ENCODE data around the gene APBA2.

Gene APBA2

DNA sequence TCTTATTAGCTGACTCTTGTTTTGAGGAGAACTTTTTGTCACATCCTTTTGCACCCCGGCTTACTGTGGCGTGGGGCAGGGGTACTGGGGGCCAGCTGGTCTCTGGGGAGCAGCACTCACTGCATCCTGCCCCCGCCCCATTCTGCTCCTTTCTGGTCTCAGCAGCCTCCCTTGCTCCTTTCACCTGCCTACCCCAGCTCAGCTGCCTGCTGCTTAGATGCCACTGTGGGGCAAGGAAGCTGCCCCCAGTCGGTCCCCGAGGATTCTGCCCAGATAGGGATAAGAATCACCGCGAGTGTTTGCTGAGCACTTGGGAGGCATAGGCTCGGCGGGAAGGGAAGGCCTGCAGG lies 32.0 kb downstream of the APBA2 start:
- no peak for DNase-seq

DNA sequence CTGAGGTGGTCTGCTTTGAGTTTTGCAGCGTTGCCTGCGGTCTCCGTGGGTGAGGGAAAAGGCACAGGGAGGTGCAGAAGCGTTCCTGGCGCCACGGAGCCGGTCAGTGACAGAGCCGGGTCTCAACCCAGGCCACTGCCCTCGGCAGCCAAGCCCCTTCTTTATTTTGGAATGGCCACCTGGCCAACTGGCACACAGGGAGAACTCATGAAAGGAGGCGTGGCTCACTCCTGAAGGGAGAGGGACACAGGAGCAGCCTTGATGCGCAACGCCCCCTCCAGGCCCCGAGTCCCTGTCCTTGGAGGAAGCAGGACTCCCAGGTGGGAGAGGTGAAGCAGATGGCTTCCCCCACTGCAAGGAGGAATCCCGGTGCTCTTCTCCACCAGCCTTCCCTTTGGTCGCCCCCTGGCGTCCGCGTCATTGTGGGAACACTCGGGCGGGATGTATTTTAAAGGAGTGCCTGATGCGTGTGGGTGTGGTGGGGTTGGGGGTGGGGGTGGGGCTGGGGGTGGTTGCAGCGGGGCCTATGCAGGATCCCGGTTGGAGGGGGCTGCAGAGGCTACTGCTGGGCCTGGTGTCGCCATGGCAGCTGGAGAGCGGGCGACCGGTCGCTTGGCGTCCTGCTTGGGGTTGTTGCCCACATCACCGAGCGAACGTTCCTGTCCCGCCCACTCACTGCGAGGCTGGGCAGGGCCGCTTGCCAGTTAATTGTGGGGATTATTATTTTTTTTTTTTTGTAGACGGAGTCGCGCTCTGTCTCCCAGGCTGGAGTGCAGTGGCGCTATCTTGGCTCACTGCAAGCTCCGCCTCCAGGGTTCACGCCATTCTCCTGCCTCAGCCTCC lies 32.6 kb downstream of the APBA2 start:
- DNase-seq: no peak

GRCh38 chr15:28919201-28919635 lies 33.4 kb downstream of the APBA2 start:
- peak in 1 of 2 experiments; percentile 25 for DNase-seq

DNA sequence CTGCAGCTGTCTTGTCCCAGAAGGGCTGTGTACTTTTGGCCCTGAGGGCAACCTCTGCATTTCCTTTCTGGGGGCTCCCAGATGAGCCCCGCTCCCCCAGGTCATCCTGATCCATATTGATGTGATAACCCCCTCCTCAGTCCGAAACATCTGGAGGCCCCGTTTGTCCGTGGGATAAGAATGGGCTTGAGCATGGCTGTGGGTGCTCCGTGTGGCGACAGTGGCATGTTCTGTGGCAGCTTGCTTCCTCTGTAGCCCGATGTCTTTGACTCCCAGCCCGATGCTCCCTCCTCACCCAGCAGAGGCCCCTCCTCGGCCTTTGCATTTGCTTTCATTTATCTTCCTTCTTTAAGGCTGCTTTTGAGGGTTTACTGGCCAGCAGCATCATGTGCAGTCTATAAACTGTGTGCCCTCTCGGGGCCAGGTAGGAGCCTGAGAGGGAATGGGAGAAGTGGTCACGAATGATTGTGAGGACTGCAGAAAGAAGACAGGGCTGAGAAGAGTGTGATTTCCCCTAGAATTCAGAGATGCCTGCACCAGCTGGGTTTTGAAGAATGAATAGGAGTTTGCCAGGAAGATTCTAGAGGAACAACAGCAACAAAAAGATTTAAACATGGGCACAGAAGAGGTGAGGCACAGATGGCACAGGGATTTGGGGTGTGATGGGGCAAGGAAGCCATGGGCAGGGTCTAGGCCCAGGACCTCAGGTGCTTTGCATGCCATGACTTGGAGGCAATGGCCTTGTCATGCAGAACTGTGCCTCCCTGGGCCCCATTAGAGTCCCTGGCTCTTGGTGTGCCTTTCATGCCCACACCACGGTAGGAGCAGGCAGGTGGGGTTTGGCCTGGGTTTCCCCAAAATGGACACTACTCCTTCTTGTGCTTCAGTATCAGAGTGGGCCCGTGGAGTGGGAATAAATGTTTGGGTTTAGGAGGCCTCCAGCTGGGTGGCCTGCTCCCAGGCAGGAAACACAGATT lies 34.2 kb downstream of the APBA2 start:
- DNase-seq: no peak

GRCh38 chr15:28920781-28921331 lies 35.1 kb downstream of the APBA2 start:
- no peak for DNase-seq

- DNase-seq: no peak
Measured at GRCh38 chr15:28921336-28921735, 35.6 kb downstream of the APBA2 start.

DNA sequence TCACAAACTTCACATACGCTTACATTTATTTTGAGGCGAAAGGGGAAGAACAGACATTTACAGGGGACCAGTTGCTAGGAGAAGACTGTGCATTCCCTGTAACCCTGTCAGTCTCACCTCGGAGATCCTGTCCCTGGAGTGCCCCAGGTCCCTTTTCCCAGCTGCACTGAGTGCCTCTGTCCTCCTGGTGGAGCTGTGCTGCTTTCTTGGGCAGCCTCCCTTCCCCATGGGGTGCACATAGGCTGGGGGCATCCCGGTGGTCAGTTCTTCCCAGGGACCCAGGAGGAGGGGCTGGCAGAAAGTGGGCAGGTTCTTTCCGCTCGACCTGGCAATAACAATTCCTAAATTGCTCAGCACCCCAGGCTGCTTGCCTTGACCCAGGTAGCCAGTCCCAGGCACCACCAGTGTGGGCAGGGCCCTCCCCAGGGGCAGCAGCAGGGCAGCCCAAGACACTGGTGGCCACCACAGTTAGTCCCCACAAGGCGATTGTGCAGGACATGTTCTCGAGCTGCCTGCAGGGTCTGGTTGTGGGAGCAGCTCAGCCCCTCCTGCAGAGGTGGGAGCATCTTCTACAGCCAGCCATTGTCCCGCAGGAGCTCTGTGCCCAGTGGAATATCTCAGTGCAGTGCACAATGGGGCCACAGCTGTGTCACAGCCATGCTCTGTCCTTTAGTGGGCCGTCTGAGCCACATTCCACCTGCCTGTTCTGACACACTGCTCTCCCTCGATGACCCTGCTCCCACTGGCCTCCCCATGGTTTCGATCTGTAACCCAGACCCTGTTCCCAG lies 36.3 kb downstream of the APBA2 start:
- DNase-seq: no peak

- DNase-seq: no peak
Measured at GRCh38 chr15:28922707-28923012, 36.9 kb downstream of the APBA2 start.

GRCh38 chr15:28923726-28924280 lies 38.0 kb downstream of the APBA2 start:
- no peak for DNase-seq

- no peak for DNase-seq
Measured at GRCh38 chr15:28927043-28927442, 41.3 kb downstream of the APBA2 start.

- DNase-seq: no peak
Measured at GRCh38 chr15:28929200-28929599, 43.4 kb downstream of the APBA2 start.

DNA sequence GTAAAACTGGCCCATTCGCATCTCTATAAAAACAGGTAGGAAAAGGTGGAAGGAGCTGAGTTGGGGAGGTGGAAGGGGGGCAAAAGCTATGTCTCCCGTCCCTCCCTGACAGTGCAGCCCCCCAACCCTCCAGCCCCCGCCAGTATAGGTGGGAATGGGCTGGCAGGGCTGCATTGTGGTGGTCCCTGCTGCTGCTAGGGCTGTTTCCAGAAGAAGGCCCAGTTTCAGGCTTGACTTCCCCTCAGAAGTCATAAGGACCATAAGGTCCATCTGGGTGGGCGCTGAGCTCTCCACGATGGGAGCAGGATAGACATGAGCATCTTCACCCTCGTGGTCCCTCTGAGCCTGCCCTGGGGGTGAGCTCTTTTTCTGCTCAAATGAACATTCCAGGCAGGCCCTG lies 44.2 kb downstream of the APBA2 start:
- no peak for DNase-seq

- DNase-seq: no peak
Measured at GRCh38 chr15:28930476-28931291, 44.9 kb downstream of the APBA2 start.

DNA sequence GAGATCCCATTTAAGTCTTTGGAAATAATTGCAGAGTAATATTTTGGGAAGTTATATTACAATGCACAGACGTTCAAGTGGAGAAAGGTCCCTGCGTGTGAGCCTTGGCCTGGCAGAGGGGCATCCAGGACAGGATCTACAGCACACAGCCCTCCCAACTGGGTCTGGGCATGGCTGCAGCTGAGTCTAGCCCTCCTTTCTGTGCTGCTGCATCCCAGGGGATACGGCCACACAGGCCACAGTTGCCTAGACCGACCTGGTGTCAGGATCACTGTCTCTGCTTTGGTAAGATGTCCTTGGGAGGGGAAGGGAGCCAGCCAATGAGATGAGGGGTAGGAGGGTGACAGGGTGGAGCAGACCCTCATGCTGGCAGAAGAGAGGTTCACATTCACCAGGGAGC lies 46.1 kb downstream of the APBA2 start:
- DNase-seq: no peak

- DNase-seq: no peak
Measured at GRCh38 chr15:28932361-28932760, 46.6 kb downstream of the APBA2 start.

DNA sequence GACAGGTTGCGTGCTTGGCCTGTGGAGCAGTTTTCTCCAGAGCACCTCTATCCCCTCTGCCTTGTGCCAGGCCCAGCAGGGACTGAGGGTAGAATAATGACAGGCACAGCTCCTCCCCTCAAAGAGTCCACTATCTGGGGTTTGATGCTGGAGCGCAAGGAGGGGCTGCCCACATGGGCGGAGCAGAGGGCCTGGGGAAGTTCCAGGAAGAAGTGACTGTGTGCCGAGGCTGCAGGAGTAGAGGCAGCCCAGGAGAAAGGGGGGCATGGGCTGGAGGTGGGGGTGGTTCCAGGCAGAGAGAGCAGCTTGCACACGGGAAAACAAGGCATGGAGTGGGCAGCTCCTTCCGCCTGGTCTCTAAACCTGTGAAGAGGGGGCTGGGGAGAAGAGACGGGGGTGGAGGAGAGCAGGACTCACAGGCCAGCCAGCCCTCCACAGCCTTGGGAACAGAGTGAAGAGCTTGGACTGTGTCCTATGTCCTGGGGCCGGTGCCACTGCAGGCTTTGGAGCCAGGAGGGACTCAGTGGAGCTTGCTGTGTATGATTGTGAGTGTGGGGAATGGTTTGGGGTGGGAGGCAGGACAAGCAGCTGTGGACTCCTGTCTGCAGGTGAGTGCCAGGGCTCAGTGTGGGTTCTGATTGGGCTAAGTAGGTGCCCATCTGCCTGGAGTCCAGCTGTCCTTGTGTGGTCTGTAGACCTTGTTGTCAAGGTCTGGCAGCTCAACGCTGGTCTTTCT lies 48.1 kb downstream of the APBA2 start:
- no peak for DNase-seq

DNA sequence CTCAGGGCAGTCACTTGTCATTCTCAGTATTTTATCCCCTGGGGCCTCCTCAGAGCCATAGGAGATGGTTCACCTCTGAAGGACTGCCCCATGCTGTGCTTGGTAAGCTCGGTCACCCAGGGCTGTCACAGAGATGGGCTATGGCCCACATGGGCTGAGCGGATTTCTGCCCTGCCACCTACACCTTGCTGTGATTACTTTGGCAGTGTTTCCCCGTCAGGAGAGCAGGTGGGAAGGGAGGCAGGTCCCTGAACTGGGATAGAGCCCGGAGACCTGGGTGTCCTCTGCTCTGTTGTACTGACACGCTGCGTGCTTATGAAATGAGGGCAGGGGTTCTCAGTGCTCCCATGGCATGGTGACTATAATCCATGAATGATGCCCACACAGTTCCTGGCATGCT lies 48.9 kb downstream of the APBA2 start:
- DNase-seq: no peak

DNA sequence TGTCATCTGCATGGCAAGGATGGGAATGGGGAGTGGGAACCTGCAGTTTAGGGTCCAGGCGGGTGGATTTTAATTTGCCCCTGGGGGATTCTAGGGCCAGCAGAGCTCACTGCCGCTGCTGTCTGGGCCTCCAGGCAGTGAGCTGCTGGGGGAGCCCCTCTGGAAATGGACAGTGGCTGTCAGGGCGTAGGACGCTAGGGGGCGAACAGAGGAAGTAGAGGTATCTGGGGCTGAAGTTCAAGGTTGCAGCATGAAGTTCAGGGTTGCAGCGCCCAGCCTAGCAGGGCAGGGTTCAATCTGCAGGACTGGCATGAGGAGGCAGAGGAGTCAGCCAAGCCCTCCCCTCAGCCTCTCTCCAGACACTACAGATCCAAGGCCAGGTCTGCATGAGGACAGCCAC lies 49.5 kb downstream of the APBA2 start:
- DNase-seq: peak; percentile 16 to 33

- DNase-seq: no peak
Measured at GRCh38 chr15:28936081-28936480, 50.3 kb downstream of the APBA2 start.

DNA sequence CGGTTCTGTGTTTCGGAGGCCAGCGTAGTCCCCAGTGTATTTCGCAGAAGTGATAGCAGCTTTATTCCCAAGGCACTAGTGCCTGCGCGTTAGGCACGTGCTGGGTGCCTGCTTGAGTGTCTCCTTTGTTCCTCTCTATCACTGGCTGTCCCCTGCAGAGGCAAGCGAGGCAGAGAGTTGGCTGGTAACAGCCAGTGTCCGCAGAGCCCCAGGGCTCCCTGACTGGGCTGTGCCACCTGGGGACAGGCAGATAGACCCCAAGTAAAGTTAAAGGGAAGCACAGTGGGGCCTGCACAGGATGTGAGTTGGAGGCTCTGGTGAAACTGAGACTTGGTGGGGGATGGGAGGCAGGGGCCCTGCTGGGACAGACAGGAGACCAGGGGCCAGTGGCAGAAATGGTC lies 50.7 kb downstream of the APBA2 start:
- no peak for DNase-seq

GRCh38 chr15:28937271-28937670 lies 51.5 kb downstream of the APBA2 start:
- no peak for DNase-seq
